Sigmoid colon (tissue), 4 donors: ENCODE data around the gene SLC17A2.

Experiments
- CTCF ChIP-seq, 4 experiments: fragments of 450-650 bp in 3 of 4; fragments of 200-600 bp in 1 of 4; IDR thresholded peaks; one replicate each; pipeline ENCODE4 v1.5.1; 2016 to 2019; ENCODE audit warnings: antibody characterized with exemption in 4 of 4, mild to moderate bottlenecking in 3 of 4, moderate library complexity in 2 of 4
- POLR2AphosphoS5 ChIP-seq, 4 donors: sonication (generic); formaldehyde crosslinking; IDR thresholded peaks; one replicate each; pipeline ENCODE4 v1.6.1; 2017; ENCODE audit warnings: antibody characterized with exemption in 4 of 4

GRCh38 chr6:25942561-25943147 lies 12.2 kb upstream of the SLC17A2 start:
- TF ChIP-seq POLR2AphosphoS5 (IDR thresholded peaks at IDR 0.05) (no peak), CTCF (IDR thresholded peaks at IDR 0.05) (no peak)
